HG02571 (cell line): ENCODE measurements around the gene PPM1J.
A peak's percentile ranks its signal among the peaks of the same experiment; 100 is the strongest.
"Not testable (repeated sequence)": the region's sequence is repeated elsewhere in the genome, so short reads cannot be mapped to it uniquely, and the experiment has no call there.

Experiments used
- ATAC-seq: cut with Tn5 transposase; IDR thresholded peaks from one replicate; pipeline ENCODE4 v1.9.1; 2021; ENCODE audit warnings: mild to moderate bottlenecking, moderate library complexity; ENCODE audit not compliant: unreplicated experiment

Gene PPM1J

DNA sequence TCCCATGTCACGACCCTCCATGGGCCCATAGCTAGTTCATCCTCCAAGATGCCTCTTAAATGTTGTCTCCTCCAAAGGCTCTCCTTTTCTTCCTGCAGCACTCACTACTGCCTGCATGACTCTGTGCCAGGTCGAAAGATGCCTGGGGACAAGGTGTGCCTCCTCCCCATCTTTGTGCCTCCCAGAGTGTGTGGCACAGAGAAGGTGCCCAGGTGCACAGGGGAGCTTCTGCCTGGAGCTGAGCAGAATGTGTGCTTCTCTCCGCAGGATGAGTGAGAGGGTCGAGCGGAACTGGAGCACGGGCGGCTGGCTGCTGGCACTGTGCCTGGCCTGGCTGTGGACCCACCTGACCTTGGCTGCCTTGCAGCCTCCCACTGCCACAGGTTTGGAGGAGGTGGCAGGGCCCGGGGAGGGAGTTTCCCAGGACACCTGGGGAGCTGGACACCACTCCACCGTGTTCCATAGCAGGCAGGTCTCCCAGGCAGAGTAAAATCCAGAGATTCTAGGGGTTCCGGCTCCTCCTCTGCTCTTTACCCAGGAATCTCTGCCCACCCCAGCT, 6.9 kb upstream of the PPM1J start:
- no peak for ATAC-seq

DNA sequence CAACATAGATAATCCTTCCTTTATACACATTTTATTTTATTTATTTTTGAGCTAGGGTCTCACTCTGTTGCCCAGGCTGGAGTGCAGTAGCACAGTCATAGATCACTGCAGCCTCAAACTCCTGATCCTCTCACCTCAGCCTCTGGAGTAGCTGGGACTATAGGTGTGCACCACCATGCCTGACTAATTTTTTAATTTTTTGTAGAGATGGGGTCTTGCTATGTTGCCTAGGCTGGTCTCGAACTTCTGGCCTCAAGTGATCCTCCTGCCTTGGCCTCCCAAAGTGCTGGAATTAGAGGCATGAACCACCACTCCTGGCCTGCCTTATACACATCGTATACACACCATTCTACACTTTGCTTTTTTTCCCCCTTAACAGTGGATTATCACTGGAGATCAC, 6.2 kb upstream of the PPM1J start:
- ATAC-seq, result not testable (repeated sequence)

DNA sequence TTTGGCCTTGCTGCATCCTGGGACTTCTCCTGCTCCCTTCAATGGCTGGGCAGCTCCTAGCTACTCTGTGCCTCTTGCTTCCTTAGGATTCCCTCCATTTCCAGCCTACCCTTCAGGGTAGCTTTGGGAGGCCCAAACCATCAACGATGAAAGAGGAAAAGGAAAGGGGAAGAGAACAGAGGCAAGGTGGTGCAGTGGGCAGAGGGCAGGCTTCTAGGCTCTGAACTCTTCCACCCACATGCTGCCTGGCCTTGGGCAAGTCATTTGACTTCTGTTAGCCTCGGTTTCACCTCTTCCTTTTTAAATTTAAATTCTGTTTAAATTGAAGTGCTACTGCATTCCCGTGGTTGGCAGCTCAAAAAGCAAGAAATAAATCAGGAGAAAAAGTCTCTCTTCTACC, 5.7 kb upstream of the PPM1J start:
- no peak for ATAC-seq

DNA sequence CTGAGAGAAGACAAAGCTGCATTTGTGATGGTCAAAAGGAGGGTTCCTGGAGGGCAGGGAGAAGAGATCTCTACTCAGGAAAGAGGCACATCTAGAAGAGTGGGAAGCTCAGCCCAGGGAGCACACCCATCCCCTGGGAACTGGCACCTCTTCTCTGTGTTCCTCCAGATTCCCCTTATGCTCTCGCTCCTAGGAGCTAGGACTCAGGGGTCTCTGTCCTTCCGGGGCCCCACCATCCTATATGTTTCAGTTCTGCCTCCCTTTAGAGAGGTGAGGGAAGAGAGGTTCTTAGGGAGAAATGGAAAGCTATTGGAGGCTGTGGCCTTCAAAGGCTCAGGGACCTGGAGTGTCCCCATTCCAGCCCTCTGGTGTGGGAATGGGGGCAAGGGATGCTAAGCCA, 4.6 kb upstream of the PPM1J start:
- no peak for ATAC-seq

DNA sequence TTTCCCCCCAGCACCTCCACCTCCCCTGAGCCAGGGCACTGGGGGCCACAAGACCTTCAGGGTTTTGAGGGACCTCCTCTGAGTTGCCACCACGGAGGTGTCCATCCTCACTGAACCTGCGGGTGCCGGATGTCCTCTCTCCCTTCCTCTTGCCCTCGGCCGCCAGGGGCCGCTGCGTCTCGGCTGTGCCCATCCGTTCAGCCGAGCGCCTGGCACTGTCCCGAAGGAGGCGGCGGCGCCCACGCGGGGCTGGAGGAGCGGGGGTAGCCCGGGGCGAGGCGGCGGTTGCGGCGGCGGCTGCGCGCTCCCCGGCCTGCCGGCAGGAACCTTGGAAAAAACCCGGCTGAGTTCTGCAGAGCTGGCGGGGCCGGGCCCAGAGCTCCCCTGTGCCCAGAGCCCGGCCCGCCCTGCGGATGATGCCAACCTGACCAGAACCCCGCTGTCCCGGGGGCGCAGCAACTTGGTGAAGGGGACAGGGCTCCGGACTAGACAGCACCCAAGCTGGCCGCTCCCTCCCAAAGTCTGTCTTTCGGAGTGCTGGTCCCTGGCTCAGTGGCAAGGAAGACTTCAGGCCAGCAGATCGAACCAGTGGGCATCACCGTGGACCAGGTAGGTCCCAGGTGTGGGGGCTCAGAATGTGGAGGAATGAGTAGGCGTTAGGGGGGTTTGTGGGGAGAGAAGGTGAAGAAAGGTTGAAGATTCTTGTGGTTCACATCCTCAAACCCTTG, 3.7 kb upstream of the PPM1J start:
- no peak for ATAC-seq

DNA sequence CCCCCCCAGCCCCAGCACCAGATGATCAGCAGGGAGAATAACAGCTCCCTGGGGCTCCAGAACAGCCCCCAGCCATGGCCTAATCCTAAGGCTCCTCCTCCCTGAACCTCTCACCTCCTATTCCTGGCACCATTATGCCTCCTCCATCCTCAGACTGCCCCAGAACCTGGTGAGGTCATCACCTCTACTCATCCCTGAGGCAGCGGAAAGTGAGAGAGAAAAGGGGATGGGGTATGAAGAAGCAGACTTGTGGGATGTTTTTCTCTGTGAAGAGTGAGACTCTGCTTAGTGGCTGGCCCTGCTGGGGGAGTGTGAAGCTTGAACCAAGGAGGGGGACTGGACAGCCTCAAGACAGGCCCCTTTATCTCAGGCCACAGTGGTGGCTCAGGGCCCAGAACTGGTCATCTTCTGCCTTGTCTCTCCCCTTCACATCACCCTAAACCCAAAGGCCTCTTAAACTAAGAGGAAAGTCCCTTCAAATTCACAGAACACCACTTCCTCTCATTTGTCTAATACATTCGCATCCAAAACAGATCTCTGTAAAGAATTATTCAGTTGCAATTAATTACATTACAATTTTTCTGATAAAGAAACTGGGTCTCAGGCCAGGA, 2.2 kb upstream of the PPM1J start:
- ATAC-seq, result no peak

DNA sequence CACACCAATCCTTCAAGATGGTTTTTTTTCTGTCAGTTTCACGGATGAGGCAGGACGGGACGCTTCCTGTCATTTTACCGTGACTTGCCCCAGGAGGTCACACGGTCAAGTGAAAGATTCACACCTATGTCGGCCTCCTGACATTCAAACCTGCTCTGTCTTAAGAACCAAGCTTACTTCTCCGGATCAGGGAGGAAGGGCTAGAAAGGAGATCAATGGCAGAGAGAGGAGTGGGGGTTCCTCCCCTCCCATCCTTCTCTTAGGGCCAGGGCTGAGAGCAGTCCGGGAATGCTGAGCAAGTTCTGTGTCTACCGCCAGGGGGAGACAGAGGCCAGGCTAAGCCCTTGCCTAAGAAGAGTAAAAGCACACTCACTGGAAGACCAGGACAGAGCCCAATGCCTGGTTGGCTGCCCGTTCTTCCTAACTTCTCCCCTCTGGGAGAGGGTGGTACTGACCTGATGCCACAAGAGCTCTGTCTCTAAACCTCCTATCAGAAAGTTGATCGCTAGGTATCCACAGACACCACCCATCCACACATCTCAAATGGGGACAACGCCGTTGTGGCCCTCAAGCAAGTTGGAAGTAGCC, 1.1 kb upstream of the PPM1J start:
- ATAC-seq, result peak; percentile 36

DNA sequence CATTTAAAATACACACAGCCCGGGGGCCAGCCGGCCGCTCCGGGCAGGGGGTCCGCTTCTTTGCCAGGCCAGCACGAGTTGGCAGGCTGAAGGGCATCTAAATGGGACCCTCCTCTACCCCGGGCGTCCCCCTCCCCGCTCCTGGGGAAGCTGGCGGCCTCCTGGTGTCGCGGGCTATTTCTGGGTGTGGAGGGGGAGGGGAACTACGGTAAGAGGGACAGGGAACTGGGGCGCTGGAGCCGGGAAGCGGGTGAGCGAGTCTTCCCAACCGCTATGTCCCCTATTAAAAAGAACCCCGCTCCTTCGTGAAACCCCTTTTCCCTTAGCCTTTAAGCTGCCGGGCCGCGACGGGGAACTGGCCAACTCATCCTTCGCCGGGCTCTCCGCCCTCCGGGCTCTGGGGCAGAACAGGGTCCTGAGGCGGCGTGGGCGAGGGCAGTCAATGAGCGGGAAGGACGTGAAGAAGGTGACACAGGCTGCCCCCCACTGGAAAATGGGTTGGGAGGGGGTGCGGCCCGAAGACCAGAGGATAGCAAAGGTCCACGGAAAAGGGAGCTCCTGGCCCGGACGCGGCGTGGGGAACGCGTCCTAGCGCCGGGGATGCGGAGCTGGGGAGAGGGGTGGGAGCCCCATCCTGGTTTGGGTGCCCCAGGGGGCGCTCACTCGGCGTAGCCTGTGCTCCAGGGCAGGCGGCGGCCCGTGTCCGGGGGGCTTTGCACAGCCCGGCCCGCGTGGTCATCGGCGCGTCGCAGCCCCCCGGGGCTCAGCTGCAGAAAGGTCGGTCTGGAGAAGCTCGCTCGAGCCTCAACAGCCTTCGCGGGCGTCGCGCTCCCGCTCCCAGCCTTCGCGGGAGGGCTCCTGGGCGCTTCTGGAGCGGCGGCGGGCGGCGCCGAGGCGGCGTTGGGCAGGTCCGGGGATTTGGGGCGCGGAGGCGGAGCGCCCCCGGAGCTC, 544 bp downstream of the PPM1J start:
- no peak for ATAC-seq

DNA sequence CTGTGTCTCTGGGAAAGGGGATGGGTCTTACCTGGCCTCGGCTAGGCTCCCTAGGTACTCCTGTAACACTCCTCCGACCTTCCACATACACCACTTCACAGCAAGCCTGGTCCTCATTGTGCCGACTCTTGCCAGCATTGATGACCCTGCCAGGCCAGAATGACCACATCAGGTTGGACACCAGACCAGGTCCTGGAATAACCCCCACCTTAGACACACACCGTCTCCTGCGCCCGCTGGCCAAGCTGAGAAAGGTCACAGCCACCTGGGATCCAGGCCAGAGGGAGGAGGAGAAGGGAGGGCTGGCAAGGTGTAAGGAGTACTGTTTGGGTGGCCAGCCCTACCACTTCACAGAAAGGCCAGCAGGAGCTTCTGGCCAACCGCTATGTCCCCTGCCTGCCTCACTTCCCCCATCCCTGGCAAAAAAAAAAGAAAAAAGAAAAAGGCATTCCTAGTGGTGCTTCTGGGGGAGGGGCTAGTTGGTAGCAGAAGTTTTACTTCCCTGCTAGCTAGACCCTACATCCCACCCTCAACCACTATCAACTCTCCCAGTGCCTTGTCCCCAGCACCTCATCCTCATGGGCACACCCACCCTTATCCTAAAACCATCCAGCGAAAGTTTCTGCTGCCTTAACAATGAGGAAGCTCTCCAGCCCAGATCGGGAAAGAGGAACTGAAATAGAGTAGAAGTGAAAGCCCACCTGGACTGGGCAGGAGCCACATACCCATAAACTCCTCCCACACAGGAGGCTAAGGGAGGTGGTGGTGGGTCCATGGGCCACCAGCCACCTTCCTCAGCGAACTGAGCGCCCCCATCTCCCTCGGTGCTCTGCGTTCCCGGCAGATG, 1.4 kb downstream of the PPM1J start:
- no peak for ATAC-seq

DNA sequence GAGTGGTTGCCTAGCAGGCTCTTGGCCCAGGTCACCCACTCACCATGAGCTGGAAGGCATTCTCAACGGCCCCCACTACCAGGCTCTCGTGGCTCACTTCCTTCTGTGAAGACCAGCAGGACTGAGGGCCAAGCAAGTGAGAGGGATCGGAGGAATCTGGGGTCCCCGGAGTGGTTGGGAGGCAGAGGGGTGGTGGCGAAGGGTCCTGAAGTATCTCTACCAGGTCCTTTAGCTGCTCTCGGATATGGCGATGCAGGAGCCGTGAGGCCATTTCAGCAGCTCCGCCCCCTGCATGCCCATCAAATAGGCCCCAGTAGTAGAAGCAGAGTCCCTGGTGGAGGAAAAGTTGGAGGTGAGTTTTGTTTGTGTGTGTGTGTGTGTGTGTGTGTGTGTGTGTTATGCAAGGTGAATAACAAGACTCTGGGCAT, 2.4 kb downstream of the PPM1J start:
- no peak for ATAC-seq

DNA sequence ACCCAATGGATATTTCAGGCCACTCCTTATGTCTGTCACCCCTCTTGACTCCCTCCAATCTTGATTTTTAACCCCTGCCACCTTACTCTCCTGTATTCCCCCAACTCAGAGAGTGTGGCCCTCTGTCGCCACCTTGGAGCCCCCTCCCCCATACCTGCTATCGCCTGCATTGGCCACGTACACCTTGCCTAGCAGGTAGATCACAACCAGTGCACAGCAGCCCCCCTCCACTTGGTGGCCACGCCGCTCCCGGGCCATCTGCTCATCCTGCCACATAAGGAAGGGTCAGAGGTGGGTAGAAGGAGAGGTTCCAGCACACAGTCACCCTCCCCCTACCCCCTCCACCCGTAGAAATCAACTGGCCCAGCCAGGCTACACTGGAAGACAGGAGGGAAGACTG, 2.9 kb downstream of the PPM1J start:
- no peak for ATAC-seq

DNA sequence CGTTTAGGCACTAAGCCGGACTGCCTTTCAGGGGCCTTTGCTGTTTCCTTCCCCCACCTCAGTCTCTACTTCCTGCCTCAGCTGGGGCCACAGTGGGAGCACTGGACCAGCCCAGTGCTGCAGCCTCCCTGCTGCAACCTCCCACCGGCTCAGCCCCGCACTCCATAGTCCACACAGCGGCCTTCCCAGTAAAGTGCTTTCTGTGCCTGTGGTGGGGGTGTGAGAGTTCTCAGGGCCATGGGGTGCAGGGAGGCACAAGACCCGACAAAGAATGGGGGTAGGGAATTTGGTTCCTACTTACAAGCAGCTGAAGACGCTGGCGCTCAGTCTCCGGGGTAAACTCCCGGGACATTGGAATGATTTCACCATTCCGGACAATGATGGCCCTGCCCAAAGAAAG, 3.5 kb downstream of the PPM1J start:
- ATAC-seq, result no peak

DNA sequence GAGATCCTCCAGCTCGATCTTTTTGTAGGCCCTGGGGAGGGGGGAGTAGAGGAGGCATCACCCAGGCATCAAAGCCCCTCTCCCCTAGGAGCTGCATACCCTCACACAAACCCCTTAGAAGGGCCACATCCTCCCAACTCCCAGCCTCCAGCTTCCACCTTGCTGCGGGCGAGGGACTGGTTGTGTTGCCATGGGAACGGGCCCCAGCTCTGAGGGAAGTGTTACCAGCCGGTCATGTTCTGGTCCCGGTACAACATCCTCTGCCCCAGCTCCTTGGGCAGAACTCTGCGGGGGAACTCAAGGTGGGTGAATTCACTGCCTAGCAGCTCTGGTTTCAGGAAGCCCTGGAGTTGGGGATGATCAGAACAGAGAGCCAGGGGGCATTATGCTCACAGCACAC, 4.1 kb downstream of the PPM1J start:
- ATAC-seq, result no peak

DNA sequence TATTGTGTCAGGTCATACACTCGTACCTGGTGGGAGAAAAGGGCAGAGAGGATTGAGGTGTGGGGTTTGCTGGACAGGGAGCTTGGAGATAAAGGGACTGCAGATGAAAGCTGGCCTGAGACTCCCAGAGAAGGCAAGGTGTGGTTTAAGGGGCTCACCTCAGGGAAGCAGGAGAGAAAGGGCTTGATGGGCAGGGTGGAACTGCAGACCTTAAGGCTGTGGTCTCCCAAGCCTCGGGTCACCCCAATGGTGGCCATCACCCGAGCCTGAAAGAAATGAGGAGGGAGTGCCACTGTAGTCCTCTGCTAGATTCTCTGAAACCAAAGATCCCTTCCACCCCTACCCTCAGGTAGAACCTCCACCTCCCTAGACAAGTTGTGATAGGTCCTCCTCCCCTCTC, 4.5 kb downstream of the PPM1J start:
- ATAC-seq, result no peak

DNA sequence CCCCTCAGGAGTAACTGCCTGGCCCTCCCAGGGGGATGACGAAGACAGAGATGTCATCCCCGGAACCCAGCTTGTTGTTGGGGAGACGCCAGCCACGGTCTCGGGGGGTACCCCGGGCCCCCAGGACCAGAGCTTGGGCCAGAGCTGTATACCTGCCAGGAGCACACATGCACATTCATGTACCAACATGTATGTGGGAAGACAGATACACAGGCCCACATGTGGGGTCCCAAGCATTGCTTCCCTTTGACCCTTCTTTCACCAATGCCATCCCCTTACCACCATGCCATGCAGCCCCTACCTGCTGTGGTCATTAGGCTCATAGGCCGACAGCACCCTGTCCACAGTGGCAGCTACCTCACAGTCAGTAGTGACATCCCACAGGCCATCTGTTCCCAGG, 5.0 kb downstream of the PPM1J start:
- no peak for ATAC-seq

DNA sequence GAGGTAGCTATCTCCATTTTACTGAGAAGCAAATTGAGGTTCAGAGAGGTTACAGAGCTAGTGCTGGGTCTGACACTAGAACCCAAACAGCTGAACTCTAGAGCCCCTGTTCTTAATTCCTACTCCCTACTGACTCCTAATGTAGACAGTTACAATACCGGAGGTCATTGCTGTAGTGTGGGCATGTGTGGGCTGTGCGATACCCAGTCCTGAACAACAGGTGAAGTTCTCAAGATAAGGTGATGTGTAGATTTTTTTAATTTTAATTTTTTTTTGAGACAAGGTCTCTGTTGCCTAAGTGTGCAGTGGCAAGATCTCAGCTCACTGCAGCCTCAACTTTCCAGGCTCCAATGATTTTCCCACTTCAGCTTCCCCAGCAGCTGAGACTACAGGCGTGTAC, 6.6 kb downstream of the PPM1J start:
- ATAC-seq, result no peak

DNA sequence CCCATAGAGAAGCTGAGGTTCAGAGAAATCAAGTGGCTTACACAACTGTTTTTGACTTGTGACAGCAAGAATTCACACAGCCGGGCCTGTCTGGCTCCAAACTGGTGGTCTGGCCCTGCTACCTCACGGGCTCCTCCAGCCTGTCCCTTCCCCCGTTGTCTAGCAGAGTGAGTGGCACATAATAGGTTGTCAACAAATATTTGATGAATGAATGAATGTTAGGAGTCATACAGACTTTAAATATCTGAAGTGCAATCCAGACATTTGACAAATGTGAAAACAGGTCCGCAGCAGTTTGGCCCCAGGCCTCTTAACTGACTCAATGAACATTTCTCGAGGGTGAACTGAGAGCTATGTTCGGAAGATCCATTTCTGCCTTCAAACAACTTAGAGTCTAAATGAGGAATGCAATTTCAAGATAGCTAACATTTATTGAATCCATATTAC, 7.1 kb downstream of the PPM1J start:
- ATAC-seq, result no peak

DNA sequence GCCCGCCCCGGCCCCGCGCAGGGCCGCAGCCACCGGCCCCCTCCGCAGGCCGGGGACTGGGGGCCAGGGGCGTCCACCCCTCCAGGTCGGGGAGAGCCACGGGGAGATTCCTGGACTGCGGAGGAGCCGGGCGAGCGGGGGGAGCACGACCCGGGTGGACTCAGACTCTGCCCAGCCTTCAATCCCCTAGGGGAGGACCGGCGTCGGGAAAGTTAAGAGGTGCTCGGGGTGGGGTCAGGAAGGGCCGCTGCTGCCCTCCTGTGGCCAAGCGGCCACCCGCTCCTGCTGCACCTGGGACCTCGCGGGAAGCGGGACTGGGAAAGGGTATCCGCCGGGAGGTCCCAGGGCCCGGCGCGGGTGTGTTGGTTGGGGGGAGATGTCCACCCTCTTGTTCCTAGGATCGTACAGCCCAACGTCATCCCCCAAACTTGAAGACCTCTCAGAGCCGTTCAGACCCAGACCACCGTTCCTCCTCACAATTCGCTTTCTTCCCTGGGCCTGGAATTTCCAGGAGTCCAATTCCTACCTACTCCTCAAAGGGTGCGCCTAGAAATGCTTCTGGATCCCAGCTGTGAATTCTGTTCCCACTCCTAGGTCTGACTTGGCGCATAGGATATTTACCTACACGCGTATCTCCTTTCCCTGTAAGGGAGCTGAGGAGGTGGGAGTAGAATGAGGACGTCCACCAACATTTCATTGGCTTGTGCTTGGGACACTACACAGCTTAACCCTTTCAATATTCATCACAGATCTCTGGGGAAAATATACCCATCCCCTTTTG, 7.7 kb downstream of the PPM1J start:
- ATAC-seq, result peak; percentile 60

DNA sequence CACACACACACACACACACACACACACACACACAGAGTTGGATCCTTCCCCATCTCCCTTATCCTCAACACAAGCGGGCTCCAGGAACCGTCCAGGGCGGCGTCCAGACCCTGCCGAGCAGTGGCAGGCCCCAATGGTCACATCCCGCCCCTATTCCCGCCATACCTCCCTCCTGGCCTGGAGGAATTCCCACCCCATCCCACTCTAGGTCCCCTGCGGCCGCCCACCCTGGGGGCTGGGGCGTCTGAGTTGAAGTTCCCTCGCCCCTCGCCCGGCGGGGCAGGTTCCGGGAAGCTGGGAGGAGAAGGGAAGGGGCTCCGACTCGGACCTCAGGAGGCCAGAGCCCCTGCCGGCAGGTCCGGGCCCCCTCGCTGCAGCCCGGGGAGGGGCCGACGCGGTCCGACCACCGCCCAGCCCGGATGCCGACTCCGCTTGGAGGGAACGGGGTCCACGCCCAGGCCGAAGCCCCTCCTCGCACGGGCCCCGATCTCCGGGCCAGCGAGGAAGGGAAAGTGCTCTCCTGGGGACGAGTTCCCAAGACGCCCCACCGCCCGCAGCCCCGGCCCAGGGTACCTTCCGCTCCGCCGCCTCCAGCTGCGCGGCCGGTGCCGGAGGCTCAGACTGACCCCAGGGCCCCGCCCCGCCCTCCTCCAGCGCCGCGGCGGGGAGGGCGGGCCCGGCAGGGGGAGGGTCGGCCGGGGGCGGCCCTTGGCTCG, 8.5 kb downstream of the PPM1J start, which contains the start of gene RHOC:
Gene RHOC, minus strand, starts transcription at position 623 of the 716 bp plus-strand sequence. CDS start 3,328 bp downstream, outside the sequence.
- peak; percentile 58 for ATAC-seq
